ENCODE results near the gene VSIG10L2.

The VSIG10L2 gene

DNA sequence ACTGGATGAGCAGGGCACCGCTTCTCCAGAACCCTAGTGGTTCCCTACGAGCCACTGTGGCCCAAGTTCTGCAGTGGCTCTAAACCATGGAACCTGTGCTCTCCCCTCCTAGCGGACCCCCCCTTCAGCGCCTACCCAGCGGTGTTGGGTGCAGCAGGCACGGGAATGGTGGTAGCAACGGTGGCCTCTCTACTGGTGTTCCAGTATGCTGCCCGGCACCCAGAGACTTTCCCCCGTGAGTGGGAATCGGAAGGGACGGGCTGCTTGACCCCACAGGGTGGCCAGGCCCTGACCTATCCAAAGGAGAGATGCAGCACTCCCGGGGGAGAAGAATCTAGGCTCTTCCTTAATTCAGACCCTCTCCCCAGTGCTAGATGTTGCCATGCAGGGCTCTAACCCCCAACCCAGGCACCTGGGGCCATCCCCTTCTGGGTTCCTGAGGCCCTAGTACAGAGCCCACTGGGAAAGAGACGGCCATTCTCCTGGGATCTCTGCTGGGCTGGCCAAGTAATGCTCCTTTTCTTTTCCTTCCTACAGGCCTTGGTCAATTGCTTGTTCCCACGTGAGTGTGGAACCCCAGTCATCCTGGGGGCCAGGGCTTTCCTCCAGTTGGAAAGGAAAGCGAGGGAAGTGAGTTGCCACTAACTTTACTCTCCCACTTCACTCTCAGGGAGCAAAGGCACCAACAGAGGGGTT is 9.2 kb downstream of the VSIG10L2 start:
- Histone ChIP-seq H3K4me1 (ENCODE audit: control insufficient read depth, insufficient read depth, low read length) (peaks cover 35% of the 10 kb centered on the region), H3K27ac (ENCODE audit: low read length) (no peak overlapping the region)

DNA sequence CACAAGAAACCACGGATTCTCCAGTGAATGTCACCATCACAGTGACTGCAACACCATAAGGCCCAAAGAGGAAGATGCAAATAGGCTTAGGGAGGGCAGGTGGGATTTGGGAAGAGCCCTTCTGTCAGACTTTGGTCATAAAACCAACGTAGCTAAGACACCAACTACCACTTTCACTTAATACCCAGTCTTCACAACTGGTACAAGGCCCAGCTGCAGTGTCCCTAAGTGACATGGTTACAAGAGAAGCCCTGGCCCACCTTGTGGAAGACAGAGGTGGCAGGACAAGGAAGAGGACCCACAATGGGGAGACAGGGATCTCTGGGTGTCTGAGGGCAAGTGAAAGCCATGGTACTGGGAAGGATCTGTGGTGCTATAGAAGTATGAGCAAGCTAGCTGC is 10.0 kb downstream of the VSIG10L2 start:
- Histone ChIP-seq H3K9ac (ENCODE audit: low read length in 2 of 2) (no peak overlapping the region), H3K27ac (ENCODE audit: low read length) (no peak overlapping the region), H3K4me1 (ENCODE audit: control insufficient read depth, insufficient read depth, low read length) (peaks cover 30% of the 10 kb centered on the region), H3K4me3 (ENCODE audit: low read length in 2 of 2) (no peak overlapping the region), H3K9me3 (ENCODE audit: control insufficient read depth in 2 of 2, low read length in 2 of 2) (no peaks in the 10 kb centered on the region), H3K36me3 (ENCODE audit: control insufficient read depth in 2 of 2, insufficient read depth in 2 of 2, low read length in 2 of 2) (peaks cover 18% of the 10 kb centered on the region in 2 donors), H3K27me3 (ENCODE audit: control insufficient read depth in 1 of 2, insufficient read depth in 2 of 2, low read length in 2 of 2) (no peaks in the 10 kb centered on the region)

More for the DNA sequence above, 9.2 kb downstream of the VSIG10L2 start:
- Histone ChIP-seq H3K27me3 (ENCODE audit: control insufficient read depth in 1 of 2, insufficient read depth in 2 of 2, low read length in 2 of 2) (no peaks in the 10 kb centered on the region), H3K9me3 (ENCODE audit: control insufficient read depth in 2 of 2, low read length in 2 of 2) (no peaks in the 10 kb centered on the region), H3K4me3 (ENCODE audit: low read length in 2 of 2) (no peak overlapping the region), H3K9ac (ENCODE audit: low read length in 2 of 2) (no peak overlapping the region), H3K36me3 (ENCODE audit: control insufficient read depth in 2 of 2, insufficient read depth in 2 of 2, low read length in 2 of 2) (peaks cover 17 to 18% of the 10 kb centered on the region in 2 donors)

DNA sequence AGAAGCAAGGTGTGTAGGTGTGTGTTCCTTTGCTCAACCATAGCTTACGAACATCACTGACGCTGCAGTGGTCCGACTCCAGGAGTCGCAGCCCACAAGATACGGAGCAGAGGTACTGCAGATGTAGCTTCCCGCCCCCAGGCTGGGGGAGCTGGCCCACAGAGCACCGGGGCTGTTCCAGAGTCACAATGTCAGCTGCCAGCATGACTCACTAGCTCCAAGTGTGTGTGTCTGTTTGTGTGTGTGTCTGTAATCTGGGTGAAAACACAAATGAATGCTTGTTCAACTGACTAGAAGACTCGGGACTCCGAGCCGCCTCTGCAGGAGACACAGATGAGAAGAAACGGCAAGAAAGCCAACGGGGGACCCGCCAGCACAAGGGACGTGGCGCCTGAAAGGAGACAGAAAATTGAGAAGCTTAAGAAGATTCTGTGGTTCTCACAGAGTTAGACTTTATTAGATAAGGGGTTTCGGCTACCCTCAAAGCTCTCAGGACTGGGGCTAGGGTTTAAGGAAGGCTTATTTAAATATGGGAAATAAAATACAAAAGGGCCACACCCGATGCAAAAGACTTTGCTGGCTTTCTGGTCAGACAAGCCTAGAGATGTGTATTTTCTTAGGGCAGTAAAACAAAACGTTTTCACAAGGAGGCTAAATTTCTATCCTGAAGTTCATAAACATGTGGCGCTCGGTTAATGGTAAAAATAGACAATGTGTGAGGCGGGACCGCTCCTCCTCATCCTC is 10.7 kb downstream of the VSIG10L2 start:
- H3K27ac ChIP-seq (ENCODE audit: low read length): peak overlapping the region; percentile 11
- H3K9ac ChIP-seq (ENCODE audit: low read length in 2 of 2): no peak overlapping the region
- H3K9me3 ChIP-seq (ENCODE audit: control insufficient read depth in 2 of 2, low read length in 2 of 2): no peaks in the 10 kb centered on the region
- peaks cover 21 to 25% of the 10 kb centered on the region in 2 donors for H3K36me3 ChIP-seq (ENCODE audit: control insufficient read depth in 2 of 2, insufficient read depth in 2 of 2, low read length in 2 of 2)
- H3K27me3 ChIP-seq (ENCODE audit: control insufficient read depth in 1 of 2, insufficient read depth in 2 of 2, low read length in 2 of 2): no peaks in the 10 kb centered on the region
- H3K4me1 ChIP-seq (ENCODE audit: control insufficient read depth, insufficient read depth, low read length): peaks cover 23% of the 10 kb centered on the region
- no peak overlapping the region for H3K4me3 ChIP-seq (ENCODE audit: low read length in 2 of 2)

DNA sequence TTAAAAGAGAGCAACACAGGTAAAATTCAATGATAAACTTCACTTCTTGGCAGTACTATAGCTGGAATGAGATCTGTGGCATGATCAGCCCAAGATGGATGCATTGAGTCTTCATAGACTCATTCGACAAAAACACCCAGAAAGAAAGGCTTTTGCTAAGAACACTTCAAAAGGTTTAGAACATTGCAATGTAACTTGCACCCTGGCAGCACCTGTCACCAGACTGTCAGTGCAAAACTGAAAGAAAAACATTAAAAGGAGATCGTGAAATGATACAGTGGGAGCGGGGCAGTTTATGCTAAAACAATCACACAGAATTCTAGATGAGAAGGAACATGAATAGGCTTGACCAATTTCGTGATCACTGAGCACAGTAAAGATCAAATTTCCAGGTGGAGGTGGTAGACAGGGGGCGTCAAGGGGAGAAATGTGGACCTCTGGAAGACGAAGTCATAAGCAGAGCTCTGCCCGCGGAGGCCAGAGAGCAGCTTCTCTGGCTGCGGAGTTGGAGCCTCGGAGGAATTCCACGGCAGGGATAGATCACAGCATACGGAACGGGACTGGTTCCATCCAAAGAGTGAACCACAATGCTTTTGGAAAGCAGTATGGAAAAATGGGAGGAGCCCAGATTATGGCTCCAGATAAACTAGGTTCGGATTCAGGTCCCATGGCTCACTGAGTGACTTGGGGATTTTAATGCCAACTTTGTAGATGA is 11.9 kb downstream of the VSIG10L2 start:
- peaks cover 24 to 29% of the 10 kb centered on the region in 2 donors for H3K36me3 ChIP-seq (ENCODE audit: control insufficient read depth in 2 of 2, insufficient read depth in 2 of 2, low read length in 2 of 2)
- H3K9ac ChIP-seq (ENCODE audit: low read length in 2 of 2): no peak overlapping the region
- H3K9me3 ChIP-seq (ENCODE audit: control insufficient read depth in 2 of 2, low read length in 2 of 2): no peaks in the 10 kb centered on the region
- peaks cover 13% of the 10 kb centered on the region for H3K4me1 ChIP-seq (ENCODE audit: control insufficient read depth, insufficient read depth, low read length)
- no peak overlapping the region for H3K27ac ChIP-seq (ENCODE audit: low read length)
- H3K27me3 ChIP-seq (ENCODE audit: control insufficient read depth in 1 of 2, insufficient read depth in 2 of 2, low read length in 2 of 2): no peaks in the 10 kb centered on the region
- H3K4me3 ChIP-seq (ENCODE audit: low read length in 2 of 2): no peak overlapping the region

DNA sequence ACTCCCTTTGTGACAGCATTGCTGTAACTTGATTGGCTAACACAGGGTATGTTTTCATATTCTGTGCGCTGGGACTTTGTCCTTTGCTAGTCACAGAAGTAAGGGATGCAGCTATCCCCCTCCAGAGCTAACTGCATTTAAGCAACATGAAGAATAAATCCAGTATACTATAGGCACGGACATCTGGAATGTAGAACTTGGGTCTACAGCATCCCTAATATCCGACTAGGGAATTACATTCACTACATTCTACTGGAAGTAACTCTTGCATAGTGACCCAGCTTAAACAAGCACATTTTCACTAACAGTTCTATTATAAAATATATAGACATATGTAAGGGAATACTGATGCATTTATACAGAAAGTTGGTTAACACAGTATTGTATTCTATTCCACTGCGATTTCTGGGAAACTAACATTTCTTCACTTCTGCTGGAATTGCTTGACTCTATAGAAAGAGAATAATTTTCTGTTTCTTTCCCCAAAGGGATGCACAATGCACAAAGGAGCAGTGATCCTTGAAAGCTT is 13.1 kb downstream of the VSIG10L2 start:
- Histone ChIP-seq H3K27me3 (ENCODE audit: control insufficient read depth in 1 of 2, insufficient read depth in 2 of 2, low read length in 2 of 2) (no peaks in the 10 kb centered on the region), H3K27ac (ENCODE audit: low read length) (no peak overlapping the region), H3K36me3 (ENCODE audit: control insufficient read depth in 2 of 2, insufficient read depth in 2 of 2, low read length in 2 of 2) (peaks cover 24 to 29% of the 10 kb centered on the region in 2 donors), H3K4me3 (ENCODE audit: low read length in 2 of 2) (no peak overlapping the region), H3K9me3 (ENCODE audit: control insufficient read depth in 2 of 2, low read length in 2 of 2) (no peaks in the 10 kb centered on the region), H3K9ac (ENCODE audit: low read length in 2 of 2) (no peak overlapping the region), H3K4me1 (ENCODE audit: control insufficient read depth, insufficient read depth, low read length) (peaks cover 3% of the 10 kb centered on the region)

DNA sequence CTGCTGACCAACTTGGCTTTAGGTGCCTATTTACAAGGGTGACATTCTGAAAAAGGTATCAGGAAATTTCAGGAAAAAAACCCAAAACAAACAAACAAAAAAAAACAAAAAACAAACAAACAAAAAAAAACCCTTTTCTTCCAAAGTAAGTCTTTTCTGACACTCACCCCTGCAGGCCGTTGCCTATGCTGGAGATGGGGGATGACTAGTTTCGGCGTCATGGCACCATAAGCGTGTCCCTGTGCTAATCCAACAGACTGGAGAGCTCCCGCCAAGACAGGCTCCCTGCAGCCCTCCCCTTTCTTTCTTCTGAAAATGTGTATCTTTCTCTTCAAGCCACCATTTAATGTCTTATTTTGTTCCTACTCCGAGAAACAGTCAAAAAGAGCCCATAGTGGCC is 13.7 kb downstream of the VSIG10L2 start:
- Histone ChIP-seq H3K27me3 (ENCODE audit: control insufficient read depth in 1 of 2, insufficient read depth in 2 of 2, low read length in 2 of 2) (no peaks in the 10 kb centered on the region), H3K36me3 (ENCODE audit: control insufficient read depth in 2 of 2, insufficient read depth in 2 of 2, low read length in 2 of 2) (peaks cover 24 to 29% of the 10 kb centered on the region in 2 donors), H3K4me1 (ENCODE audit: control insufficient read depth, insufficient read depth, low read length) (peaks cover 3% of the 10 kb centered on the region), H3K9me3 (ENCODE audit: control insufficient read depth in 2 of 2, low read length in 2 of 2) (no peaks in the 10 kb centered on the region), H3K4me3 (ENCODE audit: low read length in 2 of 2) (no peak overlapping the region), H3K27ac (ENCODE audit: low read length) (no peak overlapping the region), H3K9ac (ENCODE audit: low read length in 2 of 2) (no peak overlapping the region)

DNA sequence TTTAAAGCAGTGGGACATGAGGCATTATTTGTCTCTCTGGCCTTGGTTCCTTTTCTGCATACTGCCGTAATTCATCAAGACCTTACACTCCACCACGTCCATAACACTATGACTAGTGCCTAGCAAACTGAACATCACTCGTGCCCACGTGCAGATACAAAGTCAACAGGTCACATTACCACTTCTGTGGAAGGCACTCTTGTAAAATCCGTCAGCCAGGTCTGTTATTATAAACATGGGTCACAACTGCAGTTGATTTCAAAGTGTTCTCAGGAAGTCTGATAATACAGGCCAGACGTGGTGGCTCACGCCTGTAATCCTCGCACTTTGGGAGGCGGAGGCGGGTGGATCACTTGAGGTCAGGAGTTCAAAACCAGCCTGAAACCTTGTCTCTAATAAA is 14.1 kb downstream of the VSIG10L2 start:
- Histone ChIP-seq H3K9me3 (ENCODE audit: control insufficient read depth in 2 of 2, low read length in 2 of 2) (no peaks in the 10 kb centered on the region), H3K36me3 (ENCODE audit: control insufficient read depth in 2 of 2, insufficient read depth in 2 of 2, low read length in 2 of 2) (peaks cover 24 to 29% of the 10 kb centered on the region in 2 donors), H3K27ac (ENCODE audit: low read length) (no peak overlapping the region), H3K4me3 (ENCODE audit: low read length in 2 of 2) (no peak overlapping the region), H3K4me1 (ENCODE audit: control insufficient read depth, insufficient read depth, low read length) (peaks cover 3% of the 10 kb centered on the region), H3K27me3 (ENCODE audit: control insufficient read depth in 1 of 2, insufficient read depth in 2 of 2, low read length in 2 of 2) (no peaks in the 10 kb centered on the region), H3K9ac (ENCODE audit: low read length in 2 of 2) (no peak overlapping the region)

DNA sequence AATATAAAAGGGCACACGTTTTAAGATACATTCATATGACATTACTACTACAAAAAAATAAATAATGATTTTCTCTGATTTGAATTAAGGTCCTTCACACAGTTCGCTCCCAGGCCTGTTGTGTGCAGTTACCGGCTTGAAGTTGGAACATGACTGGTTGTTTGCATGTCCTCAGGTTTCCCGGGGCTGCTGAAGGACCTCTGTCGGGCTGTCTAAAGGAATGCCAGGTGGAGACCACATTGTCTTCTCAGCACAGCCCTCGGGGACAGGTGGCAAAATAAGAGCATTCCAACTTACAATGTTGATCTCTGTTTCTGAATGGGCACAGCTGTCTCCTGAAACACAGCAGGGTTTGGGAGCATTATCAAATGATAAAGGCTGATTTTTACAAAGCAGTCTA is 14.9 kb downstream of the VSIG10L2 start:
- no peak overlapping the region for H3K27ac ChIP-seq (ENCODE audit: low read length)
- H3K36me3 ChIP-seq (ENCODE audit: control insufficient read depth in 2 of 2, insufficient read depth in 2 of 2, low read length in 2 of 2): peaks cover 24 to 27% of the 10 kb centered on the region in 2 donors
- no peaks in the 10 kb centered on the region for H3K9me3 ChIP-seq (ENCODE audit: control insufficient read depth in 2 of 2, low read length in 2 of 2)
- peaks cover 3% of the 10 kb centered on the region for H3K4me1 ChIP-seq (ENCODE audit: control insufficient read depth, insufficient read depth, low read length)
- H3K9ac ChIP-seq (ENCODE audit: low read length in 2 of 2): no peak overlapping the region
- H3K27me3 ChIP-seq (ENCODE audit: control insufficient read depth in 1 of 2, insufficient read depth in 2 of 2, low read length in 2 of 2): no peaks in the 10 kb centered on the region
- no peak overlapping the region for H3K4me3 ChIP-seq (ENCODE audit: low read length in 2 of 2)

DNA sequence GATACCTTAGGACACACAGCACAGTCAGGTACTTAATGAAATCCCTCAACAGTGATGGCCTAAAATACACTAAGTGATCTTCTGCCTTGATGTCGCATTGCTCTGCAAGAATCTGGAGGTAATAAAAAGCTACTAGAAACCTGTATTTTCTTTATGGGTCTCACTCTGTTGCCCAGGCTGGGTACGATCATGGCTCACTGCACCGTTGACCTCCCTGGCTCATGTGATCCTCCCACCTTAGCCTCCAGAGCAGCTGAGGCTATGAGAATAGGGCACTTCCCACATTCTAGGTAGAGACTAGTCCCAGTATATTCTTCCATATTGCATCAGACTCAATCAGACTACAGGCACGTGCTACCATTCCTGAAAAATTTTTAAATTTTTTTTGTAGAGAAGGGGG is 21.7 kb downstream of the VSIG10L2 start:
- H3K27me3 ChIP-seq (ENCODE audit: control insufficient read depth in 1 of 2, insufficient read depth in 2 of 2, low read length in 2 of 2): no peaks in the 10 kb centered on the region
- H3K27ac ChIP-seq (ENCODE audit: low read length): no peak overlapping the region
- no peak overlapping the region for H3K4me3 ChIP-seq (ENCODE audit: low read length in 2 of 2)
- H3K4me1 ChIP-seq (ENCODE audit: control insufficient read depth, insufficient read depth, low read length): no peaks in the 10 kb centered on the region
- H3K9me3 ChIP-seq (ENCODE audit: control insufficient read depth in 2 of 2, low read length in 2 of 2): no peaks in the 10 kb centered on the region
- H3K36me3 ChIP-seq (ENCODE audit: control insufficient read depth in 2 of 2, insufficient read depth in 2 of 2, low read length in 2 of 2): peaks cover 2 to 8% of the 10 kb centered on the region in 2 donors
- no peak overlapping the region for H3K9ac ChIP-seq (ENCODE audit: low read length in 2 of 2)

DNA sequence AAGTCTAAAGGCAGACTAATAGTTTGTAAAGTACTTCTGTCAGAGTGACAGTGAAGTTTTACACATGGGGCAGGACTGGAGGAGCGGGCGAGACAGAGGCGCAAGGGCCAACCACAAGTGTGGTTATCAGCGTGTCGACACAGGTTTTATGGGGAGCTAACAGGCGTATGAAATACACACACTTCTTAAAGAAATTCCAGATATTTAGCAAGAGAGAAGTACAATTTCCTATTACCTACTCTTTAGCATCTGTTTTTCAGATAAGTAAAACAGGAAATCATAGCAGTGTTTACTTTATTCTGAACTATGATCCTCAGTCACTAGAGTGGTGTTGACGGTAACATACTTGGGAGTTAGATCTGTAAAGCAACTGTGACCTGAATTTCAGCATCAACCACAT is 22.5 kb downstream of the VSIG10L2 start:
- Histone ChIP-seq H3K27ac (ENCODE audit: low read length) (no peak overlapping the region), H3K9me3 (ENCODE audit: control insufficient read depth in 2 of 2, low read length in 2 of 2) (no peaks in the 10 kb centered on the region), H3K4me1 (ENCODE audit: control insufficient read depth, insufficient read depth, low read length) (no peaks in the 10 kb centered on the region), H3K36me3 (ENCODE audit: control insufficient read depth in 2 of 2, insufficient read depth in 2 of 2, low read length in 2 of 2) (peaks cover 2 to 8% of the 10 kb centered on the region in 2 donors), H3K4me3 (ENCODE audit: low read length in 2 of 2) (no peak overlapping the region), H3K9ac (ENCODE audit: low read length in 2 of 2) (no peak overlapping the region), H3K27me3 (ENCODE audit: control insufficient read depth in 1 of 2, insufficient read depth in 2 of 2, low read length in 2 of 2) (no peaks in the 10 kb centered on the region)
